ENCODE data around the gene SP3.

Gene SP3

GRCh38 chr2:173886613-173887012 lies 78.6 kb downstream of the SP3 start:
- H3K9me2 ChIP-seq (replicated peaks; ENCODE audit: control insufficient read depth, low read length): no peaks in the 10 kb centered on the region
- H3K9me3 ChIP-seq (ENCODE audit: control insufficient read depth, insufficient read depth, low read length): peaks cover 28% of the 10 kb centered on the region
- H3K79me2 ChIP-seq (ENCODE audit: control insufficient read depth, low read length): no peaks in the 10 kb centered on the region
- no peak for TF ChIP-seq EZH2phosphoT487 (IDR thresholded peaks at IDR 0.05; ENCODE audit: borderline replicate concordance, low read length)
- no peak for TF ChIP-seq CTCF (IDR thresholded peaks at IDR 0.05; ENCODE audit: low read depth, low read length, poor library complexity, severe bottlenecking)
- H3K4me2 ChIP-seq (ENCODE audit: low read length): no peak overlapping the region
- peaks cover 30% of the 10 kb centered on the region for H3K4me1 ChIP-seq (ENCODE audit: control insufficient read depth, low read length)
- H4K20me1 ChIP-seq (ENCODE audit: control insufficient read depth, insufficient read depth, low read depth, low read length): no peaks in the 10 kb centered on the region
- no peak overlapping the region for H3K27ac ChIP-seq (ENCODE audit: low read depth, low read length)
- H3K4me3 ChIP-seq (ENCODE audit: low read length): no peak overlapping the region
- peaks cover 3% of the 10 kb centered on the region; the same call in 1 of the 2 replicates for H3F3A ChIP-seq (ENCODE audit: control insufficient read depth, insufficient read depth)
- H3K27me3 ChIP-seq (ENCODE audit: control insufficient read depth, low read length): no peaks in the 10 kb centered on the region
- H3K36me3 ChIP-seq (ENCODE audit: control insufficient read depth, low read length): no peaks in the 10 kb centered on the region

GRCh38 chr2:173884025-173884802 lies 81.0 kb downstream of the SP3 start:
- Histone ChIP-seq H3F3A (ENCODE audit: control insufficient read depth, insufficient read depth) (peaks cover 10% of the 10 kb centered on the region), H3K36me3 (ENCODE audit: control insufficient read depth, low read length) (no peaks in the 10 kb centered on the region), H3K4me2 (ENCODE audit: low read length) (no peak overlapping the region), H3K79me2 (ENCODE audit: control insufficient read depth, low read length) (no peaks in the 10 kb centered on the region), H3K9me2 (replicated peaks; ENCODE audit: control insufficient read depth, low read length) (no peaks in the 10 kb centered on the region), H3K27ac (ENCODE audit: low read depth, low read length) (no peak overlapping the region), H3K27me3 (ENCODE audit: control insufficient read depth, low read length) (no peaks in the 10 kb centered on the region), H4K20me1 (ENCODE audit: control insufficient read depth, insufficient read depth, low read depth, low read length) (no peaks in the 10 kb centered on the region), H3K9me3 (ENCODE audit: control insufficient read depth, insufficient read depth, low read length) (peaks cover 8% of the 10 kb centered on the region), H3K4me3 (ENCODE audit: low read length) (no peak overlapping the region), H3K4me1 (ENCODE audit: control insufficient read depth, low read length) (peaks cover 54% of the 10 kb centered on the region)
- no peak for TF ChIP-seq EZH2phosphoT487 (IDR thresholded peaks at IDR 0.05; ENCODE audit: borderline replicate concordance, low read length)
- TF ChIP-seq CTCF (IDR thresholded peaks at IDR 0.05; ENCODE audit: low read depth, low read length, poor library complexity, severe bottlenecking): peak; percentile 50

GRCh38 chr2:173881886-173882285 lies 83.3 kb downstream of the SP3 start:
- H3K4me2 ChIP-seq (ENCODE audit: low read length): peak overlapping the region; percentile 74
- TF ChIP-seq CTCF (IDR thresholded peaks at IDR 0.05; ENCODE audit: low read depth, low read length, poor library complexity, severe bottlenecking) (no peak), EZH2phosphoT487 (IDR thresholded peaks at IDR 0.05; ENCODE audit: borderline replicate concordance, low read length) (no peak)

More at GRCh38 chr2:173881886-173882285, 83.3 kb downstream of the SP3 start:
- Histone ChIP-seq H3K27me3 (ENCODE audit: control insufficient read depth, low read length) (no peaks in the 10 kb centered on the region), H3K9me3 (ENCODE audit: control insufficient read depth, insufficient read depth, low read length) (no peaks in the 10 kb centered on the region; the same call in 1 of the 2 replicates), H3K4me3 (ENCODE audit: low read length) (peak overlapping the region; percentile 53), H3K4me1 (ENCODE audit: control insufficient read depth, low read length) (peaks cover 59% of the 10 kb centered on the region), H3F3A (ENCODE audit: control insufficient read depth, insufficient read depth) (peaks cover 10% of the 10 kb centered on the region), H3K79me2 (ENCODE audit: control insufficient read depth, low read length) (no peaks in the 10 kb centered on the region), H3K27ac (ENCODE audit: low read depth, low read length) (peak overlapping the region; percentile 80), H3K9me2 (replicated peaks; ENCODE audit: control insufficient read depth, low read length) (no peaks in the 10 kb centered on the region), H3K36me3 (ENCODE audit: control insufficient read depth, low read length) (no peaks in the 10 kb centered on the region), H4K20me1 (ENCODE audit: control insufficient read depth, insufficient read depth, low read depth, low read length) (no peaks in the 10 kb centered on the region)
